ENCODE data around the gene PTGS1.
"Not testable (repeated sequence)": the region's sequence is repeated elsewhere in the genome, so short reads cannot be mapped to it uniquely, and the experiment has no call there.

PTGS1 gene

GRCh38 chr9:122370869-122371755, at the start of gene PTGS1:
TSS of gene PTGS1 (plus strand) at chr9:122371024. CDS start at chr9:122371085, 61 bp downstream.
- no peak for FAIRE-seq

GRCh38 chr9:122322553-122322952, 48.3 kb upstream of the PTGS1 start:
- FAIRE-seq: no peak

GRCh38 chr9:122324665-122325064, 46.2 kb upstream of the PTGS1 start:
- not testable (repeated sequence) for FAIRE-seq

- no peak for FAIRE-seq
Measured at GRCh38 chr9:122325124-122325523, 45.7 kb upstream of the PTGS1 start.

GRCh38 chr9:122327175-122327574, 43.6 kb upstream of the PTGS1 start:
- FAIRE-seq: no peak

GRCh38 chr9:122329597-122329996, 41.2 kb upstream of the PTGS1 start:
- FAIRE-seq: no peak

- not testable (repeated sequence) for FAIRE-seq
Measured at GRCh38 chr9:122330466-122330865, 40.4 kb upstream of the PTGS1 start.

- FAIRE-seq: no peak
Measured at GRCh38 chr9:122331523-122331927, 39.3 kb upstream of the PTGS1 start.

- no peak for FAIRE-seq
Measured at GRCh38 chr9:122332083-122332482, 38.7 kb upstream of the PTGS1 start.

GRCh38 chr9:122332644-122333043, 38.2 kb upstream of the PTGS1 start:
- FAIRE-seq: no peak

- no peak for FAIRE-seq
Measured at GRCh38 chr9:122333169-122333808, 37.5 kb upstream of the PTGS1 start.

GRCh38 chr9:122334916-122335315, 35.9 kb upstream of the PTGS1 start:
- no peak for FAIRE-seq

- FAIRE-seq: no peak
Measured at GRCh38 chr9:122336189-122336588, 34.6 kb upstream of the PTGS1 start.

- no peak for FAIRE-seq
Measured at GRCh38 chr9:122336866-122337555, 33.8 kb upstream of the PTGS1 start.

GRCh38 chr9:122337556-122337929, 33.3 kb upstream of the PTGS1 start:
- FAIRE-seq: no peak

GRCh38 chr9:122338536-122338935, 32.3 kb upstream of the PTGS1 start:
- no peak for FAIRE-seq

GRCh38 chr9:122338994-122339393, 31.8 kb upstream of the PTGS1 start:
- FAIRE-seq: no peak

GRCh38 chr9:122339579-122339978, 31.2 kb upstream of the PTGS1 start:
- FAIRE-seq: no peak

GRCh38 chr9:122340161-122340560, 30.7 kb upstream of the PTGS1 start:
- FAIRE-seq: no peak

- FAIRE-seq: no peak
Measured at GRCh38 chr9:122342323-122343050, 28.3 kb upstream of the PTGS1 start.

GRCh38 chr9:122346478-122347347, 24.1 kb upstream of the PTGS1 start:
- FAIRE-seq: no peak

All from A204.1 (cell line).